CD4-positive, alpha-beta T cell (primary cell): Measurements from ENCODE around the gene CTNNA2. TPM values are rescaled to one million over a fixed set of nuclear protein-coding genes. Genes with fewer than 3 reads are reported as not detected.

Experiments used
- ATAC-seq: fragments of 200-7000 bp; cut with Tn5 transposase; one replicate; pipeline ENCODE4 v1.10.0; 2022; ENCODE audit warnings: mild to moderate bottlenecking; ENCODE audit not compliant: poor library complexity
- CTCF ChIA-PET: fragments of 350-600 bp; sonication (Branson Sonifier 250); formaldehyde crosslinking; loops from one replicate; lab custom pipeline; 2021; ENCODE audit warnings: antibody characterized with exemption, inconsistent platforms; lab: Charles Lee
- POLR2A ChIA-PET: fragments of 350-600 bp; sonication (Branson Sonifier 250); formaldehyde crosslinking; loops from one replicate; lab custom pipeline; 2021; ENCODE audit warnings: antibody characterized with exemption, inconsistent platforms; lab: Charles Lee
- DNase-seq, 14 experiments: peaks; one replicate each; pipeline ENCODE4 v3.0.0-alpha.2; 2013 to 2020; ENCODE audit warnings: mixed read lengths in 2 of 14
- H3K27ac ChIP-seq, 2 donors: one replicate each; pipeline versions ENCODE4 v1.5.1 to v1.7.0; 2013; ENCODE audit warnings: low read length in 2 of 2, low read depth in 1 of 2, mild to moderate bottlenecking in 1 of 2
- H3K27me3 ChIP-seq, 2 experiments: 1 replicate in 1 of 2; 2 replicates in 1 of 2; pipeline versions ENCODE4 v1.6.1 to v1.7.0; 2013; ENCODE audit warnings: low read length in 2 of 2, control low read depth in 1 of 2, mild to moderate bottlenecking in 1 of 2, moderate library complexity in 1 of 2; ENCODE audit not compliant: insufficient read depth in 2 of 2, control insufficient read depth in 1 of 2
- H3K36me3 ChIP-seq: one replicate; pipeline ENCODE4 v1.6.1; 2013; ENCODE audit warnings: low read length, control low read depth; ENCODE audit not compliant: insufficient read depth
- H3K4me1 ChIP-seq: one replicate; pipeline ENCODE4 v1.6.1; 2013; ENCODE audit warnings: low read length, control low read depth; ENCODE audit not compliant: insufficient read depth
- H3K4me3 ChIP-seq: one replicate; pipeline ENCODE4 v1.5.1; 2013; ENCODE audit warnings: mild to moderate bottlenecking, low read length, moderate library complexity
- H3K9me3 ChIP-seq, 2 experiments: 1 replicate in 1 of 2; 2 replicates in 1 of 2; pipeline versions ENCODE4 v1.6.1 to v1.7.0; 2013; ENCODE audit warnings: low read length in 2 of 2, mild to moderate bottlenecking in 2 of 2, control low read depth in 1 of 2, moderate library complexity in 1 of 2; ENCODE audit not compliant: control insufficient read depth in 1 of 2, insufficient read depth in 1 of 2
- H3K27ac Mint-ChIP-seq: one replicate; pipeline ENCODE4 v1.8.0; 2020; ENCODE audit warnings: mixed read lengths
- H3K27me3 Mint-ChIP-seq: one replicate; pipeline ENCODE4 v1.8.0; 2021; ENCODE audit warnings: mixed read lengths
- H3K36me3 Mint-ChIP-seq: one replicate; pipeline ENCODE4 v1.8.0; 2021; ENCODE audit warnings: low read depth, mixed read lengths
- H3K4me1 Mint-ChIP-seq: one replicate; pipeline ENCODE4 v1.8.0; 2021; ENCODE audit warnings: low read depth, mixed read lengths
- H3K4me3 Mint-ChIP-seq: one replicate; pipeline ENCODE4 v1.8.0; 2020; ENCODE audit warnings: mild to moderate bottlenecking, mixed read lengths
- H3K9me3 Mint-ChIP-seq: one replicate; pipeline ENCODE4 v1.8.0; 2020; ENCODE audit warnings: mixed read lengths
- intact Hi-C, 2 experiments: fragments of 100-400 bp; cut with DNase I in 1 of 2; cut with micrococcal nuclease in 1 of 2; formaldehyde crosslinking; loops; one replicate each; pipeline versions ENCODE4 v1.15.1 to v1.9.0; 2023 to 2025; cut with DNase I, micrococcal nuclease
- total RNA-seq, 174 experiments: library from RNA in 2 of 174; stranded (reverse) in 2 of 174; gene quantifications; one replicate each; pipeline ENCODE4 v1.2.3 and lab custom pipeline; 2021 to 2026
- TF ChIP-seq, protein P1 (sequence below): fragments of 200-600 bp; IDR thresholded peaks from one replicate; pipeline ENCODE4 v1.8.0; 2022; ENCODE audit warnings: antibody characterized with exemption, mild to moderate bottlenecking

Gene CTNNA2
- total RNA-seq, 2 experiments from 2014 or later, result not detected

DNA sequence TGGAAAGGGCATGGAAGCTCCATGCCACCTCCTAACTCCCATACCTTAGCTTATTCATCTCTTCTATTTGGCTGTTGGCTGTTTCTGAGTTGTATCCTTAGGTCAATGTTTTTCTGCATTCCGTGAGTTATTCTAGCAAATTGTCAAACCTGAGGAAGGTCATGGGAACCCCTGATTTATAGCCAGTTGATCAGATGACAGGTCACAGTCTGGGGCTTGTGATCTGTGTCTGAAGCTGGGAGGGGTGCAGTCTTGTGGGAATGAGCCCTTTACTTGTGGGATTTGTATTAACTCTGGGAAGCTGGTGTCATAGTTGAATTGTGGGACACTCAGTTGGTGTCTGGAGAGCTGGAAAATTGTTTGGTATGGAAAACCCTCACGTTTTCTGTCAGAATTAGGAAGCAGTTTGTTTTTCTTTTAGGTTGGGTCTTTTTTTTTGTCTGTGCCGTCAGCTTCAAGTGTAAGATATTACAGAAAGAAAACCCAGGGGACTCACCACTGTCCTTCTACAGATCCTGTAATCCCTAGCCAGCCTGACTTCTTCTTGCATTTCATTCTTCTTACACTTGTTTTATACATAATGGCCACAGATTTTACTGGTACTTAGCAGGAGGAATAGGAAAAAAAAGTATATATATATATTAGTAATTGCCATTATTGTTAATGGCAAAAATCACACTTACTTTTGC, 653.8 kb downstream of the CTNNA2 start:
- POLR2A ChIA-PET, result no interaction called here
- CTCF ChIA-PET, result no interaction called here
- H3K27ac Mint-ChIP-seq, result no peak overlapping the region
- TF ChIP-seq, protein P1, sequence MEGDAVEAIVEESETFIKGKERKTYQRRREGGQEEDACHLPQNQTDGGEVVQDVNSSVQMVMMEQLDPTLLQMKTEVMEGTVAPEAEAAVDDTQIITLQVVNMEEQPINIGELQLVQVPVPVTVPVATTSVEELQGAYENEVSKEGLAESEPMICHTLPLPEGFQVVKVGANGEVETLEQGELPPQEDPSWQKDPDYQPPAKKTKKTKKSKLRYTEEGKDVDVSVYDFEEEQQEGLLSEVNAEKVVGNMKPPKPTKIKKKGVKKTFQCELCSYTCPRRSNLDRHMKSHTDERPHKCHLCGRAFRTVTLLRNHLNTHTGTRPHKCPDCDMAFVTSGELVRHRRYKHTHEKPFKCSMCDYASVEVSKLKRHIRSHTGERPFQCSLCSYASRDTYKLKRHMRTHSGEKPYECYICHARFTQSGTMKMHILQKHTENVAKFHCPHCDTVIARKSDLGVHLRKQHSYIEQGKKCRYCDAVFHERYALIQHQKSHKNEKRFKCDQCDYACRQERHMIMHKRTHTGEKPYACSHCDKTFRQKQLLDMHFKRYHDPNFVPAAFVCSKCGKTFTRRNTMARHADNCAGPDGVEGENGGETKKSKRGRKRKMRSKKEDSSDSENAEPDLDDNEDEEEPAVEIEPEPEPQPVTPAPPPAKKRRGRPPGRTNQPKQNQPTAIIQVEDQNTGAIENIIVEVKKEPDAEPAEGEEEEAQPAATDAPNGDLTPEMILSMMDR, result no peak
- Histone ChIP-seq H3K4me1 (no peaks in the 10 kb centered on the region), H3K36me3 (no peaks in the 10 kb centered on the region), H3K27ac (no peak overlapping the region), H3K4me3 (no peak overlapping the region), H3K27me3 (no peaks in the 10 kb centered on the region), H3K9me3 (peaks cover 0 to 5% of the 10 kb centered on the region in 2 experiments)
- DNase-seq, result no peak
- intact Hi-C loops, result no loop called here
- H3K4me3 Mint-ChIP-seq, result no peak overlapping the region
- peaks cover 11% of the 10 kb centered on the region for H3K9me3 Mint-ChIP-seq
- H3K36me3 Mint-ChIP-seq, result no peaks in the 10 kb centered on the region
- no peaks in the 10 kb centered on the region for H3K27me3 Mint-ChIP-seq
- no peaks in the 10 kb centered on the region for H3K4me1 Mint-ChIP-seq
- ATAC-seq, result no peak

GRCh38 chr2:80167284-80167808, 654.5 kb downstream of the CTNNA2 start:
- peaks cover 10% of the 10 kb centered on the region for H3K9me3 Mint-ChIP-seq
- H3K36me3 Mint-ChIP-seq, result no peaks in the 10 kb centered on the region
- H3K27ac ChIP-seq, result no peak overlapping the region
- no peaks in the 10 kb centered on the region for H3K4me1 ChIP-seq
- H3K9me3 ChIP-seq, result peaks cover 0 to 5% of the 10 kb centered on the region in 2 experiments
- H3K4me1 Mint-ChIP-seq, result no peaks in the 10 kb centered on the region
- H3K4me3 ChIP-seq, result no peak overlapping the region
- ATAC-seq (no peak), DNase-seq (no peak)
- intact Hi-C loops, result no loop called here
- ChIA-PET CTCF (no interaction called here), POLR2A (no interaction called here)
- no peaks in the 10 kb centered on the region for H3K27me3 ChIP-seq
- TF ChIP-seq, protein P1, result no peak
- H3K4me3 Mint-ChIP-seq, result no peak overlapping the region
- H3K36me3 ChIP-seq, result no peaks in the 10 kb centered on the region
- H3K27me3 Mint-ChIP-seq, result no peaks in the 10 kb centered on the region
- H3K27ac Mint-ChIP-seq, result no peak overlapping the region

- ChIA-PET POLR2A (no interaction called here), CTCF (no interaction called here)
- Mint-ChIP-seq H3K4me1 (no peaks in the 10 kb centered on the region), H3K27ac (no peak overlapping the region), H3K9me3 (peaks cover 8% of the 10 kb centered on the region), H3K27me3 (no peaks in the 10 kb centered on the region), H3K4me3 (no peak overlapping the region), H3K36me3 (no peaks in the 10 kb centered on the region)
- DNase-seq (no peak), ATAC-seq (no peak)
- no peaks in the 10 kb centered on the region for H3K4me1 ChIP-seq
- H3K36me3 ChIP-seq, result no peaks in the 10 kb centered on the region
- TF ChIP-seq, protein P1, result no peak
- peaks cover 0 to 5% of the 10 kb centered on the region in 2 experiments for H3K9me3 ChIP-seq
- no peak overlapping the region for H3K4me3 ChIP-seq
- intact Hi-C loops, result no loop called here
- H3K27me3 ChIP-seq, result no peaks in the 10 kb centered on the region
- H3K27ac ChIP-seq, result no peak overlapping the region
Measured at GRCh38 chr2:80168037-80168436, 655.2 kb downstream of the CTNNA2 start.
